Activated CD8-positive, alpha-beta T cell treated with anti-CD3 and anti-CD28 coated beads for 36 hours (primary cell): ENCODE measurements around the gene COL1A2. TPM values are rescaled to one million over a fixed set of nuclear protein-coding genes. Genes with fewer than 3 reads are reported as not detected.

Source experiments
- ATAC-seq: fragments of 200-7000 bp; cut with Tn5 transposase; one replicate; pipeline ENCODE4 v1.10.0; 2021; ENCODE audit warnings: mild to moderate bottlenecking, moderate library complexity
- CTCF ChIA-PET: fragments of 350-600 bp; sonication (Branson Sonifier 250); formaldehyde crosslinking; loops from one replicate; lab custom pipeline; 2021; ENCODE audit warnings: antibody characterized with exemption; lab: Charles Lee
- POLR2A ChIA-PET: fragments of 350-600 bp; sonication (Branson Sonifier 250); formaldehyde crosslinking; loops from one replicate; lab custom pipeline; 2021; ENCODE audit warnings: antibody characterized with exemption; lab: Charles Lee
- DNase-seq: peaks from one replicate; pipeline ENCODE4 v3.0.0-alpha.2; 2020
- H3K27ac Mint-ChIP-seq: one replicate; pipeline ENCODE4 v1.8.0; 2021; ENCODE audit warnings: mild to moderate bottlenecking, mixed read lengths
- H3K27me3 Mint-ChIP-seq: one replicate; pipeline ENCODE4 v1.8.0; 2021; ENCODE audit warnings: mixed read lengths
- H3K36me3 Mint-ChIP-seq: one replicate; pipeline ENCODE4 v1.8.0; 2021; ENCODE audit warnings: low read depth, mixed read lengths
- H3K4me1 Mint-ChIP-seq: one replicate; pipeline ENCODE4 v1.8.0; 2021; ENCODE audit warnings: low read depth, mixed read lengths
- H3K4me3 Mint-ChIP-seq: one replicate; pipeline ENCODE4 v1.8.0; 2021; ENCODE audit warnings: mild to moderate bottlenecking, moderate library complexity, mixed read lengths
- H3K9me3 Mint-ChIP-seq: one replicate; pipeline ENCODE4 v1.8.0; 2021; ENCODE audit warnings: mixed read lengths
- CTCF ChIP-seq: fragments of 200-600 bp; IDR thresholded peaks from one replicate; pipeline ENCODE4 v1.8.0; 2022; ENCODE audit warnings: antibody characterized with exemption, mild to moderate bottlenecking
- intact Hi-C: fragments of 100-400 bp; cut with micrococcal nuclease; formaldehyde crosslinking; loops from one replicate; pipeline ENCODE4 v1.10.0; 2022
- total RNA-seq, 2 experiments: library from RNA; stranded (reverse); gene quantifications; one replicate each; pipeline ENCODE4 v1.2.3, GENCODE V29; 2021

The COL1A2 gene
- total RNA-seq, 2 experiments from 2014 or later: 0.47 to 0.56 TPM

DNA sequence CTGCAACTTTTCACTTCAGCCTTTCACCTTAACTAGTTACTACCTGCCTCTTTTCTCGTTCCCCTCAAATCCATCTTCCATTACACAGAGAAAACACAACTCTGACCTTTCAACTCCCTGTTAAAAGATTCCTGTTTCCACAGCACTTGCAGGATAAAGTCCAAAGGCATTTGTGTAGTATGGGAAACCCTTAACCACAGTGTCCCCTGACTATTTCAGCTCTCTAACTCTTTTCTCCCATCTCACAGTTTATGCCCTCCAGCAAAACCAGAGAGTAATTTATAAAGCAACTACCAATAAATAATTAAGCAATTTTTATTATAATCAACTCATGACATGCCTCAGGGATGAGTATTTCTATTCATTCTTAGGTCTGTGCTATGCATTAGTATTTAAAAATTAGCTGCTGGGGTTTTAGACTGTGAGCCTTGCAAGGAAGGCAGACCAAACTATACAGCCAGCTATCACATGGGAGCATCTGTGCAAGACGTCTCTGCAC lies 51.0 kb downstream of the COL1A2 start:
- Mint-ChIP-seq H3K27ac (no peak overlapping the region), H3K4me3 (no peak overlapping the region), H3K9me3 (no peaks in the 10 kb centered on the region), H3K36me3 (no peaks in the 10 kb centered on the region), H3K27me3 (peaks cover 9% of the 10 kb centered on the region), H3K4me1 (no peaks in the 10 kb centered on the region)
- ChIA-PET POLR2A (no interaction called here), CTCF (interaction anchor here (1.5 to 3.8 kb wide), 3 partner anchors 9 to 801 kb away, joined by 3 to 22 read pairs (median 7); partner anchors contain the start of gene SGCE)
- no peak for TF ChIP-seq CTCF
- intact Hi-C loops: no loop called here
- DNase-seq (no peak), ATAC-seq (no peak)

DNA sequence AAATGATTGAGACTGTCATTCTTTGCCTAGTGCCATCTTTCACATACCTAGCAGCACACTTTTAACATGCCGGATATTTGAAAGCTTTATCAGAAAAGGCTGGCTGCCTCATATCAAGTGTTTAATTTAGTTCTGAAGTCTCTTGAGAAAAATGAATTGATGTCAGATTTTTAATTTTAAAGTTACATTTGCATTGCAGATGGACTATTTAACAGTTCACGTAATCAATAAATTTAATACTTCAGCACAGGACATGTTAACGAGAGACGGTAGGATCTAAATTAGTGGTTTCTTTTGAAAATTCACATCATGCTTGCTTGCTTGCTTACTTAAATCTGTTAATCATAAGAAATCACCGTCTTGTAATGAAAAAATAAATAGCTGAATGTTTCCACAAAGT lies 51.6 kb downstream of the COL1A2 start:
- Mint-ChIP-seq H3K4me3 (no peak overlapping the region), H3K4me1 (no peaks in the 10 kb centered on the region), H3K9me3 (no peaks in the 10 kb centered on the region), H3K36me3 (no peaks in the 10 kb centered on the region), H3K27me3 (peaks cover 7% of the 10 kb centered on the region), H3K27ac (no peak overlapping the region)
- no peak for ATAC-seq
- intact Hi-C loops: no loop called here
- DNase-seq: no peak
- ChIA-PET POLR2A (no interaction called here), CTCF (interaction anchor here (1.5 to 3.8 kb wide), 3 partner anchors 10 to 801 kb away, joined by 3 to 22 read pairs (median 7); partner anchors contain the start of gene SGCE)
- TF ChIP-seq CTCF: no peak

GRCh38 chr7:94449151-94449725 lies 54.5 kb downstream of the COL1A2 start:
- ATAC-seq: no peak
- intact Hi-C loops: no loop called here
- POLR2A ChIA-PET: interaction anchor here (0.7 kb wide), 1 partner anchor 778 kb away, joined by 3 read pairs; no protein-coding TSS in a partner anchor

GRCh38 chr7:94450044-94450697 lies 55.5 kb downstream of the COL1A2 start:
- POLR2A ChIA-PET: no interaction called here
- ATAC-seq: no peak
- CTCF ChIA-PET: interaction anchor here (0.6 to 4.1 kb wide), 27 partner anchors 8 to 1036 kb away, joined by 3 to 34 read pairs (median 4); partner anchors contain the start of genes ASB4, CASD1, COL1A2 and SGCE

More at GRCh38 chr7:94449151-94449725, 54.5 kb downstream of the COL1A2 start:
- peaks cover 3% of the 10 kb centered on the region for H3K27me3 Mint-ChIP-seq
- H3K4me3 Mint-ChIP-seq: no peak overlapping the region
- H3K27ac Mint-ChIP-seq: no peak overlapping the region
- H3K36me3 Mint-ChIP-seq: no peaks in the 10 kb centered on the region
- peak; percentile 51 for TF ChIP-seq CTCF
- no peak for DNase-seq
- H3K4me1 Mint-ChIP-seq: no peaks in the 10 kb centered on the region
- no peaks in the 10 kb centered on the region for H3K9me3 Mint-ChIP-seq
- CTCF ChIA-PET: interaction anchor here (0.6 to 4.1 kb wide), 30 partner anchors 9 to 1037 kb away, joined by 3 to 34 read pairs (median 4); partner anchors contain the start of genes ASB4, CASD1, COL1A2 and SGCE

More at GRCh38 chr7:94450044-94450697, 55.5 kb downstream of the COL1A2 start:
- intact Hi-C loops: loop anchor here (10.0 kb wide), 1 partner anchor 1025 kb away; no protein-coding TSS in a partner anchor
- no peak for TF ChIP-seq CTCF
- Mint-ChIP-seq H3K4me1 (no peaks in the 10 kb centered on the region), H3K9me3 (no peaks in the 10 kb centered on the region), H3K27me3 (peaks cover 3% of the 10 kb centered on the region), H3K27ac (no peak overlapping the region), H3K4me3 (no peak overlapping the region), H3K36me3 (no peaks in the 10 kb centered on the region)
- DNase-seq: no peak
